Nephron (organoid): ENCODE data around the gene NFXL1.

Experiments used
- H3K27ac Mint-ChIP-seq, 3 experiments: 2 replicates each; pipeline ENCODE4 v1.8.0; 2020; ENCODE audit warnings: mixed read lengths in 3 of 3, mild to moderate bottlenecking in 2 of 3, moderate library complexity in 1 of 3
- H3K27me3 Mint-ChIP-seq: 2 replicates; pipeline ENCODE4 v1.8.0; 2021; ENCODE audit warnings: low read depth, mild to moderate bottlenecking, moderate library complexity, mixed read lengths
- H3K36me3 Mint-ChIP-seq: 2 replicates; pipeline ENCODE4 v1.8.0; 2020; ENCODE audit warnings: low read depth, mixed read lengths
- H3K4me1 Mint-ChIP-seq: 2 replicates; pipeline ENCODE4 v1.8.0; 2020; ENCODE audit warnings: mixed read lengths
- H3K4me3 Mint-ChIP-seq, 3 experiments: 2 replicates each; pipeline ENCODE4 v1.8.0; 2020; ENCODE audit warnings: mild to moderate bottlenecking in 3 of 3, mixed read lengths in 3 of 3, moderate library complexity in 2 of 3
- H3K9me3 Mint-ChIP-seq: 2 replicates; pipeline ENCODE4 v1.8.0; 2020; ENCODE audit warnings: mixed read lengths
- TF ChIP-seq, protein P1 (sequence below), 3 experiments: fragments of 200-600 bp; sonication (generic); IDR thresholded peaks; one replicate each; pipeline ENCODE4 v1.5.0; 2021; ENCODE audit warnings: antibody characterized with exemption in 3 of 3; ENCODE audit not compliant: unreplicated experiment in 3 of 3

Gene NFXL1

DNA sequence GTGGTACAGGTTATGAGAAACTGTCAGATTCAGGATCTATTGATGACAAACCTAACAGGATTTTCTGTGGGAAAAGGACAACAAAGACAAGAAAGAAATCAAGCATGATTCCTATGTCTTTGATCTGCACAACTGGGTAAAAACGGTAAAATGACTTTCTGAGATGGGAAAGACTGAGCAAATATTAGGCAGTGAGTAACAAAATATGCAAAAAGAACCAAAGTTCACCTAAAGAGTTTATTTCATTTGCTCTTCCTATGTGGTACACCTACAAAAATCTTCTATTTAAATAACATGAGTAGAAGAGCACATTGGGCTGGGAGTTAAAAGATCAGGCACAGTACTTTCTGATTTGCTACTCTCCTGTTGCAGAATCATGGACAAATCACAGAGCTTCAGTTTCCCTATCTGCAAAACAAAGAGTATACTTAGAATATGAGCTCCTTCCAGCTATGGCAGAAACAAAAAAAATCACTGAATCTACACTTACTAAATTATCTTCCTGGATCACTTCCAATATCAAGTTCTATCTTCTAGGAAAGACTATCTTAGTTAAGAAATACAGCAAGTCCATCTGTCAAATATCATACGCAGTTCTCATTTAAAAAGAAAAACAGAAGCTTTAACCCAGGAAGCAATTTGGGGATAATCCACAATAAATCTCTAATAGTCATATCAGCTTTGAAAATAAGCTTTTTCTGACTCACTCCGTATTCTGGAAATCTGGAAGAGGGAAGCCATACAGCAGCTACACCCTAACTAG is 37.4 kb downstream of the NFXL1 start:
- H3K4me3 Mint-ChIP-seq: no peak overlapping the region
- no peaks in the 10 kb centered on the region for H3K4me1 Mint-ChIP-seq
- H3K27me3 Mint-ChIP-seq: no peaks in the 10 kb centered on the region
- peaks cover 66% of the 10 kb centered on the region for H3K36me3 Mint-ChIP-seq
- H3K9me3 Mint-ChIP-seq: peaks cover 19% of the 10 kb centered on the region
- peak overlapping the region in 1 of 3 experiments; percentile 24 for H3K27ac Mint-ChIP-seq
- TF ChIP-seq, protein P1, sequence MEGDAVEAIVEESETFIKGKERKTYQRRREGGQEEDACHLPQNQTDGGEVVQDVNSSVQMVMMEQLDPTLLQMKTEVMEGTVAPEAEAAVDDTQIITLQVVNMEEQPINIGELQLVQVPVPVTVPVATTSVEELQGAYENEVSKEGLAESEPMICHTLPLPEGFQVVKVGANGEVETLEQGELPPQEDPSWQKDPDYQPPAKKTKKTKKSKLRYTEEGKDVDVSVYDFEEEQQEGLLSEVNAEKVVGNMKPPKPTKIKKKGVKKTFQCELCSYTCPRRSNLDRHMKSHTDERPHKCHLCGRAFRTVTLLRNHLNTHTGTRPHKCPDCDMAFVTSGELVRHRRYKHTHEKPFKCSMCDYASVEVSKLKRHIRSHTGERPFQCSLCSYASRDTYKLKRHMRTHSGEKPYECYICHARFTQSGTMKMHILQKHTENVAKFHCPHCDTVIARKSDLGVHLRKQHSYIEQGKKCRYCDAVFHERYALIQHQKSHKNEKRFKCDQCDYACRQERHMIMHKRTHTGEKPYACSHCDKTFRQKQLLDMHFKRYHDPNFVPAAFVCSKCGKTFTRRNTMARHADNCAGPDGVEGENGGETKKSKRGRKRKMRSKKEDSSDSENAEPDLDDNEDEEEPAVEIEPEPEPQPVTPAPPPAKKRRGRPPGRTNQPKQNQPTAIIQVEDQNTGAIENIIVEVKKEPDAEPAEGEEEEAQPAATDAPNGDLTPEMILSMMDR (IDR thresholded peaks at IDR 0.05; ENCODE audit: unreplicated experiment in 3 of 3): no peak

DNA sequence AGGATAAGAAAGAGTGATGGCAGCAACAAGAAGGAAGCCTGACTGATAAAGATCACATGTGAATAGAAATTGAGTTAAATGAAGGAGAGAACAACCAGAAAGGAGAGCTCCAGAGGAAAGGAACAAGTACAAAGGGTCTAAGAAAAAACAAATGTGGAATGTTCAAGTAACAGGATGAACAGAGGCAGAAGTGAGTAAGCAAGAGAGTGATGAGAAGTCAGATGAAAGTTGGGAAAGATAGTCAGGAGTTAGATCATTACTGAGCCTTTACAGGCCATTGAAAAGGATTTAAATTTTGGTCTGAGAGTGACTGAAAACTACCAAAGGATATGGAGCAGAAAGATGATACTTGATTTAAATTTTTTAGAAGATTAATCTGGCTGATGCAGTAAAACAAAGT is 38.1 kb downstream of the NFXL1 start:
- peaks cover 19% of the 10 kb centered on the region for H3K9me3 Mint-ChIP-seq
- TF ChIP-seq, protein P1 (IDR thresholded peaks at IDR 0.05; ENCODE audit: unreplicated experiment in 3 of 3): no peak
- no peaks in the 10 kb centered on the region for H3K4me1 Mint-ChIP-seq
- H3K4me3 Mint-ChIP-seq: no peak overlapping the region
- peaks cover 64% of the 10 kb centered on the region for H3K36me3 Mint-ChIP-seq
- H3K27ac Mint-ChIP-seq: peak overlapping the region in 1 of 3 experiments; percentile 9
- no peaks in the 10 kb centered on the region for H3K27me3 Mint-ChIP-seq

DNA sequence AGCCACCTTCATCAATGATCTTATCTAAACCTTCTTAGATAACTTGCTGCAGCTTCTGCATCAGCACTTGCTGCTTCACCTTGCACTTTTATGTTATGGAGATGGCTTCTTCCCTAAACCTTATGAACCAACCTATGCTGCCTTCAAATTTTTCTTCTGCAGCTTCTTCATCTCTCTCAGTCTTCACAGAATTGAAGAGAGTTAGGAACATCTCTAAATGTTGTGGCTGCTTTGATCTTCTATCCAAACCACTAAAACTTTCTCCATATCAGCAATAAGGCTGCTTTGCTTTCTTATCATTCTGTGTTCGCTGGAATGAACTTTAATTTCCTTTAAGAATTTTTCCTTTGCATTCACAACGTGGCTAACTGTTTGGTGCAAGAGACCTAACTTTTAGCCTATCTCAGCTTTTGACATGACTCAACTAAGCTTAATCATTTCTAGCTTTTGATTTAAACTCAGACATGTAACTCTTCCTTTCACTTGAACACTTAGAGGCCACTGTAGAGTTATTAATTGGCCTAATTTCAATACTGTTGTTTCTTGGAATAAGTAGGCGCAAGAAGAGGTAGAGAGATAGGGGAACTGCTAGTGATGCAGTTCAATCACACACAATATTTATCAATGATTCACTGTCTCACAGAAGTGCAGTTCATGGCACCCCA is 40.4 kb downstream of the NFXL1 start:
- Mint-ChIP-seq H3K9me3 (peaks cover 30% of the 10 kb centered on the region), H3K27me3 (no peaks in the 10 kb centered on the region), H3K36me3 (peaks cover 82% of the 10 kb centered on the region), H3K4me1 (no peaks in the 10 kb centered on the region), H3K27ac (no peak overlapping the region), H3K4me3 (no peak overlapping the region)
- TF ChIP-seq, protein P1 (IDR thresholded peaks at IDR 0.05; ENCODE audit: unreplicated experiment in 3 of 3): no peak

DNA sequence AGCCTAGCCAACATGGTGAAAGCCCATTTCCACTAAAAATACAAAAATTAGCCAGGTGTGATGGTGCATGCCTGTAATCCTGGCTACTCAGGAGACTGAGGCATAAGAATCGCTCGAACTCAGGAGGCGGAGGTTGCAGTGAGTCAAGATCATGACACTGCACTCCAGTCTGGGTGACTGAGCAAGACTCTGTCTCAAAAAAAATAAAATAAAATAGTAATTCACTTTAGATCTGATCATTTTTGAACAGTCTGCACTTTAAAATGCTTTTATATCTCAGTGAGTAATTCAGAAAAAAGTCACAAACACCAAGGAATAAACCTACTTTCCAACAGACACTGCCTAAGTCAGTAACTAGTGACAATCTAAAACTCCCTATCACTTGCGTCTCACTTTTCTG is 50.9 kb downstream of the NFXL1 start:
- peaks cover 4% of the 10 kb centered on the region for H3K4me1 Mint-ChIP-seq

DNA sequence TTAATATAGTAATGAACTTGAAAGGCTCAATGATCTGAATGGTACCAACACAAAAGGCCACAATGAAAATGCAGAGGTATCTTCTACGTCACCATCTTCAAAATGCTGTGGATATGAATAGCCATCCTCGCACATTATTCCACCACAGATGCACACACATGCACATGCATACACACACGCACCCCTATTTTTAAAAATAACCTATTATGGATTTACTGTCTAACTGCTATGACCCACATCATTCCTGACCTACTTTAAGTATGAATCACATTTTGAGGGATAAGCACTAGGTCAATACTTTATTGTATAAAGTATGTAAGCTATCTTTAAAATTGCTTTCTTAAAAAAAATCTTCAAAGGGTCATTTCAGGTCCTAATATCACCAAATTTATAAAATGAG is 52.1 kb downstream of the NFXL1 start:
- peaks cover 29% of the 10 kb centered on the region for H3K36me3 Mint-ChIP-seq
- no peak overlapping the region for H3K27ac Mint-ChIP-seq
- H3K4me1 Mint-ChIP-seq: peaks cover 4% of the 10 kb centered on the region
- TF ChIP-seq, protein P1 (IDR thresholded peaks at IDR 0.05; ENCODE audit: unreplicated experiment in 3 of 3): no peak
- no peaks in the 10 kb centered on the region for H3K9me3 Mint-ChIP-seq
- no peaks in the 10 kb centered on the region for H3K27me3 Mint-ChIP-seq
- no peak overlapping the region for H3K4me3 Mint-ChIP-seq

More for the DNA sequence above, 50.9 kb downstream of the NFXL1 start:
- Mint-ChIP-seq H3K27ac (peak overlapping the region in 1 of 3 experiments; percentile 79), H3K4me3 (no peak overlapping the region), H3K9me3 (no peaks in the 10 kb centered on the region), H3K36me3 (peaks cover 41% of the 10 kb centered on the region), H3K27me3 (no peaks in the 10 kb centered on the region)
- TF ChIP-seq, protein P1 (IDR thresholded peaks at IDR 0.05; ENCODE audit: unreplicated experiment in 3 of 3): no peak
